GM19351 (cell line): ENCODE measurements around the gene C18orf63.

Source experiments
- ATAC-seq: cut with Tn5 transposase; IDR thresholded peaks from one replicate; pipeline ENCODE4 v1.9.1; 2021; ENCODE audit warnings: mild to moderate bottlenecking, moderate library complexity; ENCODE audit not compliant: unreplicated experiment

The C18orf63 gene

DNA sequence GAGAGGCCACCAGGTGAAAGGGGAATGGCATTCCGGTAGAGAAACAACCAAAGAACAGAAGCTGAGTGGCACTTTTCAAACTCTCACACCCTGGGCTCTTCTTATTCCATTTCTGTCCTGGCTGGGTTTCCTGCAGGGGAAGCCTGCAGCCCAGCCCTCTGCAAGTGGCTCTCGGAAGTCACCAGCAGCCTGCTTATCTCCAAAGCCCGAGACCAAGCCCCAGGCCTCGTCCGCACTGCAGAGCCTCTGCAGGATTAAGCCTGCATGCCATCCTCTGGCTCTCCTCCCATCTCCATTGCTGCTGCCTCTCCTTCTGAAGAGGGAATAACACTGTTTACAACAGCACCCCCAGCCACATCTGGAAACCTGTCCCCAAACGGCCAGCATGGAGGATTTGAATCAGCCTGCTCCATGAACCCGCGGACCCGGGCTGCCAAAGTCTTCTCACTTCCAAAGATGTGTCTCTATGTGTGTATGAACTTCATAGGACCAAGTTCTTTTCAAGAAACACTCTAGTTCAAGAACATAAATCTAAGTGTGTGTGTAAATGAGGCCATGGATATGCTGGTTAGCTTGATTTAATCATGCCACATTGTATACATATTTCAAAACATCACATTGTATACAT, 87.3 kb downstream of the C18orf63 start:
- ATAC-seq, result no peak

DNA sequence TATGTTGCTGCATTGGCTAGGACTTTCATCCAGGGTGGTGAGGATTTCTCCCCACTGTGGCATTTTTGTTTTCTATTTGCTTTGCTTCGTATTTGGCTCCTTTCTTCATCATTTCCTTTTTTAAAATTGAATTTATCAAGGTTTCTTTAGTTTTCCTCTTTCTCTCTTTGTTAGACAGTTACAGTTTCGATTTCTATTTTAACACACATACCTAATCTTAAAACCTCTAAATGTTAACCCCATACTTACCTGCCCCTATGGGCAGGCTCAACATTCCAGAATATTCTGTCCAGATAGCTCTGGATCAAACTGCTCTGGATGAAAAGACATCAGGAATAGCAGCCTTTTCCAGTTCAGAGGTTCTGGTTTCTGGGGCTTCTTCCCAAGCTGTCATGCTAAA, 92.2 kb downstream of the C18orf63 start:
- no peak for ATAC-seq
